Prostate gland (tissue), 2 donors: Measurements from ENCODE around the gene ZNF816. TPM values are rescaled to one million over a fixed set of nuclear protein-coding genes. Genes with fewer than 3 reads are reported as not detected.
"Not testable (repeated sequence)": the region's sequence is repeated elsewhere in the genome, so short reads cannot be mapped to it uniquely, and the experiment has no call there.

Source experiments
- DNase-seq: peaks from one replicate; pipeline ENCODE4 v3.0.0-alpha.2; 2019; ENCODE audit warnings: low spot score
- H3K27ac ChIP-seq, 2 donors: fragments of 200-600 bp; sonication (generic); 2 replicates each; pipeline ENCODE4 v1.5.1; 2017 to 2019
- H3K27me3 ChIP-seq: fragments of 200-600 bp; sonication (generic); replicated peaks from 2 replicates; pipeline ENCODE4 v1.5.1; 2019; ENCODE audit not compliant: insufficient read depth
- H3K36me3 ChIP-seq, 2 donors: fragments of 200-600 bp; sonication (generic); 1 replicate in 1 of 2; 2 replicates in 1 of 2; pipeline versions ENCODE4 v1.5.1 to v1.8.1; 2017 to 2019
- H3K4me1 ChIP-seq: fragments of 200-600 bp; sonication (generic); replicated peaks from 2 replicates; pipeline ENCODE4 v1.5.1; 2019
- H3K4me3 ChIP-seq, 2 donors: fragments of 200-600 bp; sonication (generic); 2 replicates each; pipeline ENCODE4 v1.5.1; 2017 to 2019
- H3K9me3 ChIP-seq: fragments of 200-600 bp; sonication (generic); 2 replicates; pipeline ENCODE4 v1.5.1; 2017
- POLR2A ChIP-seq: fragments of 450-650 bp; IDR thresholded peaks from one replicate; pipeline ENCODE4 v1.6.1; 2016; ENCODE audit warnings: antibody characterized with exemption, mild to moderate bottlenecking
- POLR2AphosphoS5 ChIP-seq: sonication (generic); formaldehyde crosslinking; IDR thresholded peaks from one replicate; pipeline ENCODE4 v1.6.1; 2017; ENCODE audit warnings: antibody characterized with exemption
- WGBS: methylation state at CpG from one replicate; pipeline ENCODE4 v1.1.5; 2018; 5-methylcytosine and 5-hydroxymethylcytosine counted together
- intact Hi-C: fragments of 100-400 bp; cut with DNase I; formaldehyde crosslinking; loops from one replicate; pipeline ENCODE4 v1.14.2; 2022
- total RNA-seq, 2 donors: library from RNA; depleted of rRNA; stranded (reverse); fragments of >200 nt; gene quantifications; one replicate each; pipeline ENCODE4 v1.1.0, GENCODE V29; 2016
- TF ChIP-seq, protein P1 (sequence below), 4 experiments: fragments of 200-600 bp in 2 of 4; fragments of 450-650 bp in 2 of 4; sonication (generic) in 2 of 4; IDR thresholded peaks; 1 replicate in 3 of 4; 2 replicates in 1 of 4; pipeline ENCODE4 v1.5.1; 2016 to 2019; ENCODE audit warnings: antibody characterized with exemption in 4 of 4, mild to moderate bottlenecking in 2 of 4, moderate library complexity in 2 of 4

The ZNF816 gene
- total RNA-seq, 2 donors from 2014 or later = 15.8 to 31.8 TPM

DNA sequence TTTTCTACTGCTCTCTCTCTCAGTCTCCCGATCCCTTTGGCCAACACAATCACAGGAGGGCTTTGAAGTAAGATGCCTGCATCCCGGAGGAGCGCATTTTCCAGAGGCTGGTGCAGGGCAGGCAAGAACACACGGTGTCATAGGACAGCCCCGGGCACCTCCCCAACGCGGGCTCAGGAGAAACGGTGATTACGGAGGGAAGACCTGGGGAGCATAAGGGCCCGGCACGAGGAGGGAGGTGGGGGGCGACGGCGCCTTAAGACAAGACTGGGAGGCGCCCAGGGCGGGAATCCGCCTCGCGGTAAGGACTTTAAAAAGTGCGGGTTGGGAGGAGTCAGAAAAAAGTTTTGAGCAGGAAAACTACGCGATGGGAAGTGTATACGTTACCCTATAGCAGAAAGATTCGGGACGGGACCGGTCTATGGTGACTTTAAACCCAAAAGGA lies 20.7 kb downstream of the ZNF816 start:
- no peaks in the 10 kb centered on the region for H3K36me3 ChIP-seq
- H3K9me3 ChIP-seq = no peaks in the 10 kb centered on the region
- no peaks in the 10 kb centered on the region for H3K27me3 ChIP-seq
- under 1% methylated on average over 26 of the region's 26 CpGs for WGBS
- H3K27ac ChIP-seq = peak overlapping the region; percentile 93 to 94
- TF ChIP-seq POLR2AphosphoS5 = no peak
- TF ChIP-seq, protein P1, sequence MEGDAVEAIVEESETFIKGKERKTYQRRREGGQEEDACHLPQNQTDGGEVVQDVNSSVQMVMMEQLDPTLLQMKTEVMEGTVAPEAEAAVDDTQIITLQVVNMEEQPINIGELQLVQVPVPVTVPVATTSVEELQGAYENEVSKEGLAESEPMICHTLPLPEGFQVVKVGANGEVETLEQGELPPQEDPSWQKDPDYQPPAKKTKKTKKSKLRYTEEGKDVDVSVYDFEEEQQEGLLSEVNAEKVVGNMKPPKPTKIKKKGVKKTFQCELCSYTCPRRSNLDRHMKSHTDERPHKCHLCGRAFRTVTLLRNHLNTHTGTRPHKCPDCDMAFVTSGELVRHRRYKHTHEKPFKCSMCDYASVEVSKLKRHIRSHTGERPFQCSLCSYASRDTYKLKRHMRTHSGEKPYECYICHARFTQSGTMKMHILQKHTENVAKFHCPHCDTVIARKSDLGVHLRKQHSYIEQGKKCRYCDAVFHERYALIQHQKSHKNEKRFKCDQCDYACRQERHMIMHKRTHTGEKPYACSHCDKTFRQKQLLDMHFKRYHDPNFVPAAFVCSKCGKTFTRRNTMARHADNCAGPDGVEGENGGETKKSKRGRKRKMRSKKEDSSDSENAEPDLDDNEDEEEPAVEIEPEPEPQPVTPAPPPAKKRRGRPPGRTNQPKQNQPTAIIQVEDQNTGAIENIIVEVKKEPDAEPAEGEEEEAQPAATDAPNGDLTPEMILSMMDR (IDR thresholded peaks at IDR 0.05) = no peak
- no peak for TF ChIP-seq POLR2A
- DNase-seq = peak; percentile 21
- H3K4me3 ChIP-seq = peak overlapping the region; percentile 70 to 87
- intact Hi-C loops = no loop called here
- H3K4me1 ChIP-seq = peaks cover 16% of the 10 kb centered on the region

DNA sequence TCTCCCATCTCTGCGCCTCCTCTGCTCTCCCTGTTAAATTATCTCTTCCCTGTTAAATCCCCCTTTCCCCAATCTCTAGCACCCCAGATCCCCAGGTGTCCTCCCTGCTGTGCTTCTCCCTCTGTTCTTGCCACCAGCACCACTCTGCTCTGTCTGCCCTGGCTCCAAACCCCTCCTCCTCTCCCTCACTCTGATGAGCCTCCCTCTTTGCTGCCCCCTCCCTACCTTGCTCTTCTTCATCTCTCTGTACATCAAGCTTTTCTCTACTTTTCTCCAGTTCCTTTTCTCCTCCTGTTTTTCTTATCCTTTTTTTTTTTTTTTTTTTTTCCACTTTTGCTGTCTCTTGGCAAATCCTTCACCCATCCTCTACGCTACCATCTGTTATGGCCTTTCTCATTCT lies 21.2 kb downstream of the ZNF816 start:
- H3K27me3 ChIP-seq, H3K9me3 ChIP-seq, intact Hi-C loops, H3K36me3 ChIP-seq: not testable (repeated sequence)
- 18% methylated on average over 2 of the region's 2 CpGs for WGBS
- Histone ChIP-seq H3K27ac (peak overlapping the region; percentile 93 to 94), H3K4me1 (peaks cover 18% of the 10 kb centered on the region), H3K4me3 (peak overlapping the region; percentile 70 to 87)
- TF ChIP-seq POLR2A = peak; percentile 73
- TF ChIP-seq, protein P1 (IDR thresholded peaks at IDR 0.05) = peak in 1 of 4 experiments; percentile 16
- peak; percentile 31 for TF ChIP-seq POLR2AphosphoS5
- peak; percentile 54 for DNase-seq

DNA sequence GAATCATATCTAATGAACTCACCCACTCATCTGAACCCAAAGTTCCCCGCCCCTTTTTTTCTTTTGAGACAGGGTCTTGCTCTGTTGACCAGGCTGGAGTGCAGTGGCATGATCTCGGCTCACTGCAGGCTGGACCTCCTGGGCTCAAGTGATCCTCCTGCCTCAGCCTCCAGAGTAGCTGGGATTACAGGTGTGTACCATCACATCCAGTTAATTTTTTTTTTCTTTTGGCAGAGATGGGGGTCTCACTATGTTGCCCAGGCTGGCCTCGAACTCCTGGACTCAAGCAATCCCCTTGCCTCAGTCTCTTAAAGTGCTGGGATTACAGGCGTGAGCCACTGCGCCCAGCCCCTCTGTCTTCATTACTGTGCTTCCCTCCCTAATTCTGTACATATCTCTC lies 21.8 kb downstream of the ZNF816 start:
- intact Hi-C loops, DNase-seq, H3K27me3 ChIP-seq, H3K9me3 ChIP-seq, H3K36me3 ChIP-seq: not testable (repeated sequence)
- Histone ChIP-seq H3K27ac (peak overlapping the region; percentile 93 to 94), H3K4me3 (peak overlapping the region; percentile 70 to 87), H3K4me1 (peaks cover 18% of the 10 kb centered on the region)
- 43% methylated on average over 5 of the region's 5 CpGs for WGBS

DNA sequence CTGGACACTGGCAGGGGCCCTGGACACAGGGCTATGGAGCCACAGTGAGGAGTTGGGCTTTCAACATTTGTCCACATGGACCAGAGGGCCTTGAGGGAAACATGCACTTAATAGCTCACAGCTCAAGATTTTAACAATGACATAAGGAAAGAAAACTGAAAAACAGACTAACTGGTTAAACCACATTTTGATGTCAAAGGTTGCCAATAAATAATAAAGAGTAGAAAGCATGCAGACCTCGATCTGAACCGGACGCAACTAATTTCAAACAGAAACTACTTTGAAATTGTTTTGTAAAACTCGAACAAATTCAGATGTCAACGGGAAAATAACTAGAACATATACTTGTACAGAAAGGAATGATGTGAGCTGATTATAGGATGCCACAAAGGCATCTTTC lies 23.9 kb downstream of the ZNF816 start:
- Histone ChIP-seq H3K9me3 (no peaks in the 10 kb centered on the region), H3K4me3 (no peak overlapping the region), H3K4me1 (peaks cover 15% of the 10 kb centered on the region), H3K27me3 (no peaks in the 10 kb centered on the region), H3K27ac (peak overlapping the region; percentile 74 to 80), H3K36me3 (no peaks in the 10 kb centered on the region)
- DNase-seq = peak; percentile 8
- TF ChIP-seq POLR2AphosphoS5 (peak; percentile 75), POLR2A (no peak)
- TF ChIP-seq, protein P1 (IDR thresholded peaks at IDR 0.05) = no peak
- 28% methylated on average over 5 of the region's 5 CpGs for WGBS
- intact Hi-C loops = no loop called here

DNA sequence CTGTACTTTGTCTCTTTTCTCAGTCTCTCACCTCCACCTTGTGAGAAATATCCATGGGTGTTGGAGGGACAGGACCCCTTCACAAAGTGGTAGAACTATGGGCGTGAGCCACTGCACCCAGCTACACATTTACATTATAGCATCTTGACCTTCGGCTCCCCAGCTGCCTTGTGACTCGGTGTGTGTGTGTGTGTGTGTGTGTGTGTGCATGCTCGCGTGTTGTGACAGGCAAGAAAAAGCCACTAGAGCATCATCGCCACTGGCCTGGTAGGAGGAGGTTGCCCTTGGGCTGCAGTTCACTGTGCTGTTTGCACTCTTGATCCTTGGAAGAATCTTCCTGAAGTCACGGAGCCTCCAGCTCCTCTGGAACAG lies 25.7 kb downstream of the ZNF816 start:
- Histone ChIP-seq H3K4me1 (peaks cover 13% of the 10 kb centered on the region), H3K36me3 (no peaks in the 10 kb centered on the region), H3K27ac (peak overlapping the region; percentile 74 to 80), H3K9me3 (no peaks in the 10 kb centered on the region), H3K27me3 (no peaks in the 10 kb centered on the region), H3K4me3 (no peak overlapping the region)
- intact Hi-C loops = no loop called here
- peak; percentile 8 for DNase-seq
- 32% methylated on average over 7 of the region's 7 CpGs for WGBS
- no peak for TF ChIP-seq POLR2AphosphoS5
- TF ChIP-seq, protein P1 (IDR thresholded peaks at IDR 0.05) = no peak
- TF ChIP-seq POLR2A = no peak
